Natural killer cell (primary cell): ENCODE results near the gene DICER1. TPM values are rescaled to one million over a fixed set of nuclear protein-coding genes. Genes with fewer than 3 reads are reported as not detected.

Experiments
- ATAC-seq, 3 donors: fragments of 150-1000 bp in 2 of 3; fragments of 200-7000 bp in 1 of 3; cut with Tn5 transposase; 1 replicate in 1 of 3; 2 replicates in 2 of 3; pipeline ENCODE4 v1.10.0; 2021; ENCODE audit warnings: mild to moderate bottlenecking in 2 of 3, moderate library complexity in 2 of 3
- DNase-seq, 2 donors: peaks; one replicate each; pipeline versions ENCODE4 v3.0.0 to v3.0.0-alpha.2; 2013 to 2021; ENCODE audit warnings: mixed read lengths in 1 of 2
- H3K27ac ChIP-seq: one replicate; pipeline ENCODE4 v1.5.1; 2013; ENCODE audit warnings: mild to moderate bottlenecking, low read length
- H3K27me3 ChIP-seq: one replicate; pipeline ENCODE4 v1.6.1; 2013; ENCODE audit warnings: low read length; ENCODE audit not compliant: control insufficient read depth, insufficient read depth
- H3K36me3 ChIP-seq: one replicate; pipeline ENCODE4 v1.6.1; 2013; ENCODE audit warnings: low read length; ENCODE audit not compliant: control insufficient read depth, insufficient read depth
- H3K4me1 ChIP-seq: one replicate; pipeline ENCODE4 v1.6.1; 2013; ENCODE audit warnings: low read length; ENCODE audit not compliant: control insufficient read depth, insufficient read depth
- H3K4me3 ChIP-seq: one replicate; pipeline ENCODE4 v1.5.1; 2013; ENCODE audit warnings: low read length
- H3K9me3 ChIP-seq: one replicate; pipeline ENCODE4 v1.6.1; 2013; ENCODE audit warnings: low read length; ENCODE audit not compliant: control insufficient read depth, insufficient read depth
- H3K27ac Mint-ChIP-seq, 2 donors: one replicate each; pipeline ENCODE4 v1.8.0; 2022; ENCODE audit warnings: mild to moderate bottlenecking in 2 of 2, mixed read lengths in 2 of 2, moderate library complexity in 1 of 2
- H3K27me3 Mint-ChIP-seq, 2 donors: one replicate each; pipeline ENCODE4 v1.8.0; 2022; ENCODE audit warnings: low read depth in 2 of 2, mixed read lengths in 2 of 2
- H3K36me3 Mint-ChIP-seq: one replicate; pipeline ENCODE4 v1.8.0; 2022; ENCODE audit warnings: mixed read lengths
- H3K4me1 Mint-ChIP-seq, 2 donors: one replicate each; pipeline ENCODE4 v1.8.0; 2022; ENCODE audit warnings: mixed read lengths in 2 of 2
- H3K4me3 Mint-ChIP-seq: one replicate; pipeline ENCODE4 v1.8.0; 2022; ENCODE audit warnings: mild to moderate bottlenecking, moderate library complexity, mixed read lengths
- H3K9me3 Mint-ChIP-seq, 2 donors: one replicate each; pipeline ENCODE4 v1.8.0; 2022; ENCODE audit warnings: mixed read lengths in 2 of 2
- WGBS: methylation state at CpG from one replicate; pipeline ENCODE4 v1.1.7; 2013; ENCODE audit warnings: missing lambda C conversion rate; ENCODE audit not compliant: insufficient coverage; 5-methylcytosine and 5-hydroxymethylcytosine counted together
- intact Hi-C: fragments of 100-400 bp; cut with micrococcal nuclease; formaldehyde crosslinking; loops from one replicate; pipeline ENCODE4 v1.14.2; 2022
- total RNA-seq, 4 donors: library from RNA; stranded (reverse); fragments of 120-200 nt in 1 of 4; gene quantifications; one replicate each; pipeline versions ENCODE4 v1.2.3 to v1.2.4, GENCODE V29; 2013 to 2022
- TF ChIP-seq, protein P1 (sequence below): fragments of 200-600 bp; IDR thresholded peaks from one replicate; pipeline ENCODE4 v1.8.0; 2022; ENCODE audit warnings: antibody characterized with exemption

The DICER1 gene
- total RNA-seq, 3 donors from 2014 or later (not counting 1 experiment from before 2014, with no cell fraction given) = 47.7 to 59.3 (median 52.9) TPM

- Mint-ChIP-seq H3K36me3 (no peaks in the 10 kb centered on the region), H3K27me3 (peaks cover 31 to 36% of the 10 kb centered on the region in 2 donors), H3K4me3 (no peak overlapping the region), H3K4me1 (peaks cover 0 to 6% of the 10 kb centered on the region in 2 donors), H3K27ac (no peak overlapping the region), H3K9me3 (no peaks in the 10 kb centered on the region)
- H3K27ac ChIP-seq = no peak overlapping the region
- intact Hi-C loops = no loop called here
- DNase-seq = no peak
- no peaks in the 10 kb centered on the region for H3K27me3 ChIP-seq
- ATAC-seq = no peak
- no peaks in the 10 kb centered on the region for H3K9me3 ChIP-seq
- H3K4me3 ChIP-seq = no peak overlapping the region
- no peaks in the 10 kb centered on the region for H3K4me1 ChIP-seq
- 72% methylated on average over 6 of the region's 6 CpGs for WGBS
- TF ChIP-seq, protein P1, sequence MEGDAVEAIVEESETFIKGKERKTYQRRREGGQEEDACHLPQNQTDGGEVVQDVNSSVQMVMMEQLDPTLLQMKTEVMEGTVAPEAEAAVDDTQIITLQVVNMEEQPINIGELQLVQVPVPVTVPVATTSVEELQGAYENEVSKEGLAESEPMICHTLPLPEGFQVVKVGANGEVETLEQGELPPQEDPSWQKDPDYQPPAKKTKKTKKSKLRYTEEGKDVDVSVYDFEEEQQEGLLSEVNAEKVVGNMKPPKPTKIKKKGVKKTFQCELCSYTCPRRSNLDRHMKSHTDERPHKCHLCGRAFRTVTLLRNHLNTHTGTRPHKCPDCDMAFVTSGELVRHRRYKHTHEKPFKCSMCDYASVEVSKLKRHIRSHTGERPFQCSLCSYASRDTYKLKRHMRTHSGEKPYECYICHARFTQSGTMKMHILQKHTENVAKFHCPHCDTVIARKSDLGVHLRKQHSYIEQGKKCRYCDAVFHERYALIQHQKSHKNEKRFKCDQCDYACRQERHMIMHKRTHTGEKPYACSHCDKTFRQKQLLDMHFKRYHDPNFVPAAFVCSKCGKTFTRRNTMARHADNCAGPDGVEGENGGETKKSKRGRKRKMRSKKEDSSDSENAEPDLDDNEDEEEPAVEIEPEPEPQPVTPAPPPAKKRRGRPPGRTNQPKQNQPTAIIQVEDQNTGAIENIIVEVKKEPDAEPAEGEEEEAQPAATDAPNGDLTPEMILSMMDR = no peak
- no peaks in the 10 kb centered on the region for H3K36me3 ChIP-seq
Measured at GRCh38 chr14:95183532-95184412, 26.4 kb upstream of the DICER1 start.

DNA sequence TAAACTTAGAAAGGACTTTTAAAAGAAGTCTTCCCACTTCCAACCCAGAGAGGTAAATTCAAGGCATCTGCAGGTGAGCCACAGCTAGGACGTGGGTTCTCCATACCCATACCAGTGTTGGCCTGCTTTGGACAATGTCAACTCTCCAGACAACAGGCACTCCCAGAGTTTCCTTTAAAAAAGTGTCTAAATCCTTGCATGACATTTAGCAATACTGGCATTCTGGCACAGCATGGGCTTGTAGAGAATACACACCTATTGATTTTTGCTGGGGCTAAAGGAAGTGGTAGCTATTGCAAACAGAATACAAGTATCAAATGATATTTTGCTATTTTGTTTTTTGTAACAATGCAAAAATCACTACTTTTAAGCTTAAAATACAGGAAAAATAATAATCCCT, 25.8 kb upstream of the DICER1 start:
- 75% methylated on average over 1 of the region's 1 CpG for WGBS
- H3K27me3 Mint-ChIP-seq = peaks cover 26 to 33% of the 10 kb centered on the region in 2 donors
- H3K4me1 Mint-ChIP-seq = peaks cover 0 to 6% of the 10 kb centered on the region in 2 donors
- no peak overlapping the region for H3K4me3 Mint-ChIP-seq
- H3K9me3 ChIP-seq = no peaks in the 10 kb centered on the region
- TF ChIP-seq, protein P1 = no peak
- intact Hi-C loops = no loop called here
- no peak overlapping the region for H3K27ac ChIP-seq
- no peak overlapping the region for H3K4me3 ChIP-seq
- DNase-seq = no peak
- no peaks in the 10 kb centered on the region for H3K36me3 Mint-ChIP-seq
- H3K9me3 Mint-ChIP-seq = no peaks in the 10 kb centered on the region
- H3K4me1 ChIP-seq = no peaks in the 10 kb centered on the region
- no peak for ATAC-seq
- no peaks in the 10 kb centered on the region for H3K27me3 ChIP-seq
- no peaks in the 10 kb centered on the region for H3K36me3 ChIP-seq
- no peak overlapping the region for H3K27ac Mint-ChIP-seq

- no peak overlapping the region for H3K4me3 Mint-ChIP-seq
- no peaks in the 10 kb centered on the region for H3K36me3 Mint-ChIP-seq
- H3K4me3 ChIP-seq = no peak overlapping the region
- no peaks in the 10 kb centered on the region for H3K4me1 ChIP-seq
- peaks cover 0 to 6% of the 10 kb centered on the region in 2 donors for H3K4me1 Mint-ChIP-seq
- peaks cover 24 to 26% of the 10 kb centered on the region in 2 donors for H3K27me3 Mint-ChIP-seq
- WGBS = 97% methylated on average over 8 of the region's 8 CpGs
- H3K9me3 ChIP-seq = no peaks in the 10 kb centered on the region
- no peaks in the 10 kb centered on the region for H3K27me3 ChIP-seq
- H3K36me3 ChIP-seq = no peaks in the 10 kb centered on the region
- no peak overlapping the region for H3K27ac ChIP-seq
- TF ChIP-seq, protein P1 = no peak
- H3K27ac Mint-ChIP-seq = no peak overlapping the region
- intact Hi-C loops = no loop called here
- H3K9me3 Mint-ChIP-seq = no peaks in the 10 kb centered on the region
- no peak for ATAC-seq
- DNase-seq = no peak
Measured at GRCh38 chr14:95182379-95182778, 25.1 kb upstream of the DICER1 start.
